Spleen (tissue), 11 donors: ENCODE measurements around the gene SLC25A29. TPM values are rescaled to one million over a fixed set of nuclear protein-coding genes. Genes with fewer than 3 reads are reported as not detected.

Source experiments
- DNase-seq: peaks from one replicate; pipeline ENCODE4 v3.0.0-alpha.2; 2020
- H3K27ac ChIP-seq, 8 donors: fragments of 200-600 bp; sonication (generic) in 7 of 8; 1 replicate in 4 of 8; 2 replicates in 4 of 8; pipeline versions ENCODE4 v1.5.0 to v1.8.0; 2016 to 2021; ENCODE audit warnings: inconsistent platforms in 4 of 8, mild to moderate bottlenecking in 4 of 8, moderate library complexity in 1 of 8
- H3K27me3 ChIP-seq, 7 donors: fragments of 200-600 bp; sonication (generic) in 6 of 7; replicated peaks in 1 of 7; 1 replicate in 4 of 7; 2 replicates in 3 of 7; pipeline versions ENCODE4 v1.5.0 to v1.8.0; 2016 to 2021; ENCODE audit warnings: inconsistent platforms in 3 of 7, mild to moderate bottlenecking in 1 of 7
- H3K36me3 ChIP-seq, 6 donors: fragments of 200-600 bp; sonication (generic) in 5 of 6; 1 replicate in 4 of 6; 2 replicates in 2 of 6; pipeline versions ENCODE4 v1.5.0 to v1.8.0; 2016 to 2021; ENCODE audit warnings: inconsistent platforms in 2 of 6
- H3K4me1 ChIP-seq, 6 donors: fragments of 200-600 bp; sonication (generic) in 5 of 6; 1 replicate in 3 of 6; 2 replicates in 3 of 6; pipeline versions ENCODE4 v1.5.0 to v1.8.0; 2016 to 2021; ENCODE audit warnings: inconsistent platforms in 3 of 6
- H3K4me3 ChIP-seq, 8 donors: fragments of 200-600 bp; sonication (generic) in 7 of 8; 1 replicate in 4 of 8; 2 replicates in 4 of 8; pipeline versions ENCODE4 v1.5.0 to v1.8.0; 2016 to 2021; ENCODE audit warnings: inconsistent platforms in 4 of 8, mild to moderate bottlenecking in 4 of 8, moderate library complexity in 2 of 8
- H3K9me3 ChIP-seq, 8 donors: fragments of 200-600 bp; sonication (generic) in 7 of 8; 1 replicate in 4 of 8; 2 replicates in 4 of 8; pipeline versions ENCODE4 v1.5.0 to v1.8.0; 2016 to 2021; ENCODE audit warnings: inconsistent platforms in 4 of 8
- CTCF ChIP-seq, 11 experiments: fragments of 200-600 bp in 7 of 11; fragments of 450-650 bp in 4 of 11; sonication (generic) in 4 of 11; IDR thresholded peaks in 8 of 11; conservative IDR thresholded peaks in 3 of 11; 1 replicate in 7 of 11; 2 replicates in 4 of 11; pipeline versions ENCODE4 v1.4.0 to v1.8.0; 2016 to 2021; ENCODE audit warnings: antibody characterized with exemption in 11 of 11, inconsistent platforms in 4 of 11, mild to moderate bottlenecking in 1 of 11
- POLR2A ChIP-seq, 3 donors: fragments of 450-650 bp; IDR thresholded peaks; one replicate each; pipeline ENCODE4 v1.5.1; 2017; ENCODE audit warnings: antibody characterized with exemption in 3 of 3, mild to moderate bottlenecking in 1 of 3
- POLR2AphosphoS5 ChIP-seq, 3 donors: sonication (generic); formaldehyde crosslinking; IDR thresholded peaks; one replicate each; pipeline ENCODE4 v1.5.1; 2017; ENCODE audit warnings: antibody characterized with exemption in 3 of 3
- WGBS, 5 donors: extraction: QIAGEN DNeasy Blood & Tissue Kit in 3 of 5; methylation state at CpG; one replicate each; pipeline versions ENCODE4 v1.1.5 to v1.1.7; 2013 to 2018; 5-methylcytosine and 5-hydroxymethylcytosine counted together
- intact Hi-C: fragments of 100-400 bp; cut with DNase I; formaldehyde crosslinking; loops from one replicate; pipeline ENCODE4 v1.15.0; 2023; ENCODE audit warnings: low total_unique reads
- polyA plus RNA-seq, 3 donors: library from polyadenylated mRNA; stranded (reverse); fragments of 200-250 nt; gene quantifications; one replicate each; pipeline ENCODE4 v1.2.1, GENCODE V29; 2013
- total RNA-seq, 7 donors: library from RNA; depleted of rRNA in 3 of 7; stranded (reverse); fragments of >200 nt in 3 of 7; fragmentation: NEBNext Ultra II Directional in 4 of 7; extraction: Animal tissue kit (Norgen Biotek cat#: 25700) in 4 of 7; gene quantifications; one replicate each; pipeline versions ENCODE4 v1.1.0 to v1.2.1, GENCODE V29; 2016 to 2021
- donor health status: healthy with polysubstance abuse.
- donor health status: DM: no; HTN: no; CAD: no; lungs with moderate emphysema.
- donor health status: DM: no; HTN: no; CAD: no.
- donor health status: Bipolar disorder and iron deficiency.
- donor health status: healthy.
- donor health status: DM: no; HTN: no; CAD: no.
- donor health status: DM: yes; HTN: yes; CAD: no.

SLC25A29 gene
- total and polyA plus RNA-seq, 10 donors: 19.6 to 52.9 (median 32.5) TPM

- peak overlapping the region in 5 of 8 donors; percentile 72 to 97 (median 91) for H3K4me3 ChIP-seq
- no peak for TF ChIP-seq POLR2AphosphoS5 (IDR thresholded peaks at IDR 0.05)
- TF ChIP-seq POLR2A (IDR thresholded peaks at IDR 0.05): no peak
- TF ChIP-seq CTCF (IDR thresholded peaks at IDR 0.05 in 8 of 11, conservative IDR thresholded peaks at IDR 0.05 in 3 of 11): no peak
- intact Hi-C loops: no loop called here
- H3K27ac ChIP-seq: peak overlapping the region in 2 of 8 donors; percentile 86 to 89
- WGBS, 5 donors: 84 to 95% (median 93%) methylated on average over 5 of the region's 5 CpGs
- no peaks in the 10 kb centered on the region for H3K36me3 ChIP-seq
- H3K4me1 ChIP-seq: peaks cover 9 to 87% (median 63%) of the 10 kb centered on the region in 6 donors
- no peak for DNase-seq
- peaks cover 0 to 4% (median 0%) of the 10 kb centered on the region in 7 donors for H3K27me3 ChIP-seq
- H3K9me3 ChIP-seq: no peaks in the 10 kb centered on the region
Measured at GRCh38 chr14:100307766-100308426, 1.7 kb upstream of the SLC25A29 start.

- H3K27ac ChIP-seq: peak overlapping the region in 7 of 8 donors; percentile 73 to 94 (median 86)
- no peak for TF ChIP-seq CTCF (IDR thresholded peaks at IDR 0.05 in 8 of 11, conservative IDR thresholded peaks at IDR 0.05 in 3 of 11)
- no peak for TF ChIP-seq POLR2A (IDR thresholded peaks at IDR 0.05)
- TF ChIP-seq POLR2AphosphoS5 (IDR thresholded peaks at IDR 0.05): no peak
- intact Hi-C loops: no loop called here
- H3K4me1 ChIP-seq: peaks cover 7 to 80% (median 56%) of the 10 kb centered on the region in 6 donors
- peak; percentile 84 for DNase-seq
- 8 to 16% (median 8%) methylated on average over 43 to 49 of the region's 49 CpGs for WGBS, 5 donors
- no peaks in the 10 kb centered on the region for H3K36me3 ChIP-seq
- H3K27me3 ChIP-seq: peaks cover 0 to 4% (median 0%) of the 10 kb centered on the region in 7 donors
- no peaks in the 10 kb centered on the region for H3K9me3 ChIP-seq
- peak overlapping the region; percentile 64 to 97 (median 88) for H3K4me3 ChIP-seq
Measured at GRCh38 chr14:100306998-100307765, 938 bp upstream of the SLC25A29 start.

- Histone ChIP-seq H3K4me1 (peaks cover 7 to 70% (median 46%) of the 10 kb centered on the region in 6 donors), H3K4me3 (peak overlapping the region; percentile 64 to 97 (median 88)), H3K9me3 (no peaks in the 10 kb centered on the region), H3K27ac (peak overlapping the region in 7 of 8 donors; percentile 41 to 94 (median 86)), H3K27me3 (peaks cover 0 to 4% (median 0%) of the 10 kb centered on the region in 7 donors), H3K36me3 (no peaks in the 10 kb centered on the region)
- 0 to 1% (median 1%) methylated on average over 29 to 65 of the region's 65 CpGs for WGBS, 5 donors
- intact Hi-C loops: no loop called here
- TF ChIP-seq POLR2AphosphoS5 (IDR thresholded peaks at IDR 0.05) (peak; percentile 15 to 63 (median 24)), POLR2A (IDR thresholded peaks at IDR 0.05) (no peak)
- DNase-seq: peak; percentile 90
Measured at GRCh38 chr14:100305324-100306100, 732 bp downstream of the SLC25A29 start.

- Histone ChIP-seq H3K27me3 (peaks cover 0 to 4% (median 0%) of the 10 kb centered on the region in 7 donors), H3K36me3 (no peaks in the 10 kb centered on the region), H3K9me3 (no peaks in the 10 kb centered on the region), H3K4me3 (peak overlapping the region; percentile 64 to 97 (median 88)), H3K4me1 (peaks cover 7 to 66% (median 46%) of the 10 kb centered on the region in 6 donors), H3K27ac (peak overlapping the region in 5 of 8 donors; percentile 86 to 94 (median 89))
- no peak for DNase-seq
- 13 to 23% (median 16%) methylated on average over 20 to 23 of the region's 23 CpGs for WGBS, 5 donors
- intact Hi-C loops: no loop called here
- TF ChIP-seq POLR2A (IDR thresholded peaks at IDR 0.05) (no peak), POLR2AphosphoS5 (IDR thresholded peaks at IDR 0.05) (no peak), CTCF (IDR thresholded peaks at IDR 0.05 in 8 of 11, conservative IDR thresholded peaks at IDR 0.05 in 3 of 11) (no peak)
Measured at GRCh38 chr14:100304825-100305323, 1.4 kb downstream of the SLC25A29 start.
